ENCODE measurements around the gene ITPR1.

DNA sequence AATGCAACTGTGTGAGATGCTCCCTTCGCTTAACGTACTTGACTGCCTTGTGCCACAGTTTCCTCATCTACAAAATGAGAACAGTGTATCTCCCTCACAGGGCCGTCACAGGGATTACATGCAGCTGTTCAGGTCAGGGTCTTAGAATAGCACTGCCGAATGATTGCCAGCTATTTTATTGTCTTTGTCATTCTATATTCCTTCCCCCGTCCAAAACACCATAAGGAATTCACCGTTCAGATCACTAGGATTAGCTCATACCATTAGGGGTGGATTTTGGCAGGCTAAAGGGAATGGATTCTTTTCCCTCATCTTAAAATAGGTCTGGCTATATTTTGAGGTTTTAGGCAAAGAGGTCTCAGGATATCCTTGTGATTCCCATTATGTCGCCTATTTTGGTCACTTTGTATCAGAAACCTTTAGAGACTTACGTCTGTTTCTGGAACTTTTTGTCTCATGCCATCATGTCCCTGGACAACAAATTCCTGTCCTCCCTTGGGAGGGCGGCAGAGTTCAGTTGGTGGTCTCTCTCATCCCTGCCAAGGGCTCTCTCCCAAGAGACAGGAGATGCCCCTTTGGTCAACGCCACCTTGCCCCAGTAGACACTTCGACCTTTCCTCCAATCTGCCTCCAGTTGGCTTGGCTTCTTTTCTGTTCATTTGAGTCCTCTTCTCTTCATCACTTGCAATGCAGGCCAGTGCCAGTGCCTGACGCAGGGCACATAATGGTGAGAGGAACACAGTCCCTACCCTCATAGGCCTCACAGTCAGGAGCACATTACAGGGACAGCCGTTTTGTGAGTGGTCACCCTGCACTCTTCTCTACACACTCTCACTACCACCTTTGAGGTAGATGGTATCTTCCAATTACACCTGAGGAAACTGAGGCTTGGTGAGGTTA is 314.5 kb downstream of the ITPR1 start:
- TF ChIP-seq, protein P1, sequence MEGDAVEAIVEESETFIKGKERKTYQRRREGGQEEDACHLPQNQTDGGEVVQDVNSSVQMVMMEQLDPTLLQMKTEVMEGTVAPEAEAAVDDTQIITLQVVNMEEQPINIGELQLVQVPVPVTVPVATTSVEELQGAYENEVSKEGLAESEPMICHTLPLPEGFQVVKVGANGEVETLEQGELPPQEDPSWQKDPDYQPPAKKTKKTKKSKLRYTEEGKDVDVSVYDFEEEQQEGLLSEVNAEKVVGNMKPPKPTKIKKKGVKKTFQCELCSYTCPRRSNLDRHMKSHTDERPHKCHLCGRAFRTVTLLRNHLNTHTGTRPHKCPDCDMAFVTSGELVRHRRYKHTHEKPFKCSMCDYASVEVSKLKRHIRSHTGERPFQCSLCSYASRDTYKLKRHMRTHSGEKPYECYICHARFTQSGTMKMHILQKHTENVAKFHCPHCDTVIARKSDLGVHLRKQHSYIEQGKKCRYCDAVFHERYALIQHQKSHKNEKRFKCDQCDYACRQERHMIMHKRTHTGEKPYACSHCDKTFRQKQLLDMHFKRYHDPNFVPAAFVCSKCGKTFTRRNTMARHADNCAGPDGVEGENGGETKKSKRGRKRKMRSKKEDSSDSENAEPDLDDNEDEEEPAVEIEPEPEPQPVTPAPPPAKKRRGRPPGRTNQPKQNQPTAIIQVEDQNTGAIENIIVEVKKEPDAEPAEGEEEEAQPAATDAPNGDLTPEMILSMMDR (IDR thresholded peaks at IDR 0.05 in 2 of 3, conservative IDR thresholded peaks at IDR 0.05 in 1 of 3; ENCODE audit: control insufficient read depth in 2 of 3, extremely low read depth in 1 of 3, insufficient read depth in 1 of 3, low read depth in 3 of 3, low read length in 3 of 3): no peak
- TF ChIP-seq, protein P2, sequence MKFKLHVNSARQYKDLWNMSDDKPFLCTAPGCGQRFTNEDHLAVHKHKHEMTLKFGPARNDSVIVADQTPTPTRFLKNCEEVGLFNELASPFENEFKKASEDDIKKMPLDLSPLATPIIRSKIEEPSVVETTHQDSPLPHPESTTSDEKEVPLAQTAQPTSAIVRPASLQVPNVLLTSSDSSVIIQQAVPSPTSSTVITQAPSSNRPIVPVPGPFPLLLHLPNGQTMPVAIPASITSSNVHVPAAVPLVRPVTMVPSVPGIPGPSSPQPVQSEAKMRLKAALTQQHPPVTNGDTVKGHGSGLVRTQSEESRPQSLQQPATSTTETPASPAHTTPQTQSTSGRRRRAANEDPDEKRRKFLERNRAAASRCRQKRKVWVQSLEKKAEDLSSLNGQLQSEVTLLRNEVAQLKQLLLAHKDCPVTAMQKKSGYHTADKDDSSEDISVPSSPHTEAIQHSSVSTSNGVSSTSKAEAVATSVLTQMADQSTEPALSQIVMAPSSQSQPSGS (IDR thresholded peaks at IDR 0.05; ENCODE audit: low read length): no peak
- no peak for TF ChIP-seq EGR1 (IDR thresholded peaks at IDR 0.05; ENCODE audit: borderline replicate concordance in 1 of 2, low read depth in 2 of 2, low read length in 2 of 2)
- TF ChIP-seq POLR2A (IDR thresholded peaks at IDR 0.05; ENCODE audit: low read depth, low read length): no peak
- no peak for TF ChIP-seq CHD4 (IDR thresholded peaks at IDR 0.05)
- no peak for TF ChIP-seq TCF12 (IDR thresholded peaks at IDR 0.05; ENCODE audit: low read depth, low read length)
- TF ChIP-seq ZNF274 (IDR thresholded peaks at IDR 0.05; ENCODE audit: insufficient read depth, insufficient read length): no peak
- no peak for TF ChIP-seq POLR2AphosphoS5 (IDR thresholded peaks at IDR 0.05; ENCODE audit: low read length)
- TF ChIP-seq RBBP5 (conservative IDR thresholded peaks at IDR 0.05): no peak
- TF ChIP-seq EZH2 (IDR thresholded peaks at IDR 0.05; ENCODE audit: borderline replicate concordance, control insufficient read depth, low read depth, low read length): no peak
- TF ChIP-seq, protein P3, sequence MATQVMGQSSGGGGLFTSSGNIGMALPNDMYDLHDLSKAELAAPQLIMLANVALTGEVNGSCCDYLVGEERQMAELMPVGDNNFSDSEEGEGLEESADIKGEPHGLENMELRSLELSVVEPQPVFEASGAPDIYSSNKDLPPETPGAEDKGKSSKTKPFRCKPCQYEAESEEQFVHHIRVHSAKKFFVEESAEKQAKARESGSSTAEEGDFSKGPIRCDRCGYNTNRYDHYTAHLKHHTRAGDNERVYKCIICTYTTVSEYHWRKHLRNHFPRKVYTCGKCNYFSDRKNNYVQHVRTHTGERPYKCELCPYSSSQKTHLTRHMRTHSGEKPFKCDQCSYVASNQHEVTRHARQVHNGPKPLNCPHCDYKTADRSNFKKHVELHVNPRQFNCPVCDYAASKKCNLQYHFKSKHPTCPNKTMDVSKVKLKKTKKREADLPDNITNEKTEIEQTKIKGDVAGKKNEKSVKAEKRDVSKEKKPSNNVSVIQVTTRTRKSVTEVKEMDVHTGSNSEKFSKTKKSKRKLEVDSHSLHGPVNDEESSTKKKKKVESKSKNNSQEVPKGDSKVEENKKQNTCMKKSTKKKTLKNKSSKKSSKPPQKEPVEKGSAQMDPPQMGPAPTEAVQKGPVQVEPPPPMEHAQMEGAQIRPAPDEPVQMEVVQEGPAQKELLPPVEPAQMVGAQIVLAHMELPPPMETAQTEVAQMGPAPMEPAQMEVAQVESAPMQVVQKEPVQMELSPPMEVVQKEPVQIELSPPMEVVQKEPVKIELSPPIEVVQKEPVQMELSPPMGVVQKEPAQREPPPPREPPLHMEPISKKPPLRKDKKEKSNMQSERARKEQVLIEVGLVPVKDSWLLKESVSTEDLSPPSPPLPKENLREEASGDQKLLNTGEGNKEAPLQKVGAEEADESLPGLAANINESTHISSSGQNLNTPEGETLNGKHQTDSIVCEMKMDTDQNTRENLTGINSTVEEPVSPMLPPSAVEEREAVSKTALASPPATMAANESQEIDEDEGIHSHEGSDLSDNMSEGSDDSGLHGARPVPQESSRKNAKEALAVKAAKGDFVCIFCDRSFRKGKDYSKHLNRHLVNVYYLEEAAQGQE (IDR thresholded peaks at IDR 0.05; ENCODE audit: low read depth, low read length): no peak

Data from GM12878 (cell line).